ENCODE measurements around the gene SLC25A38.
A peak's percentile ranks its signal among the peaks of the same experiment; 100 is the strongest.
"Not testable (repeated sequence)": the region's sequence is repeated elsewhere in the genome, so short reads cannot be mapped to it uniquely, and the experiment has no call there.

SLC25A38 gene

GRCh38 chr3:39408493-39409372, 25.6 kb downstream of the SLC25A38 start:
- H3K4me3 ChIP-seq (ENCODE audit: low read length), result peak overlapping the region; percentile 87
- TF ChIP-seq ZNF274 (IDR thresholded peaks at IDR 0.05; ENCODE audit: low read depth, low read length), result no peak

GRCh38 chr3:39409514-39410136, 26.5 kb downstream of the SLC25A38 start:
- TF ChIP-seq ZNF274 (IDR thresholded peaks at IDR 0.05; ENCODE audit: low read depth, low read length), result no peak
- H3K4me3 ChIP-seq (ENCODE audit: low read length), result no peak overlapping the region

GRCh38 chr3:39410893-39411292, 27.7 kb downstream of the SLC25A38 start:
- no peak overlapping the region for H3K4me3 ChIP-seq (ENCODE audit: low read length)
- TF ChIP-seq ZNF274 (IDR thresholded peaks at IDR 0.05; ENCODE audit: low read depth, low read length), result no peak

GRCh38 chr3:39412668-39413260, 29.6 kb downstream of the SLC25A38 start:
- TF ChIP-seq ZNF274 (IDR thresholded peaks at IDR 0.05; ENCODE audit: low read depth, low read length), result no peak
- H3K4me3 ChIP-seq (ENCODE audit: low read length), result no peak overlapping the region

GRCh38 chr3:39413691-39414420, 30.7 kb downstream of the SLC25A38 start:
- TF ChIP-seq ZNF274 (IDR thresholded peaks at IDR 0.05; ENCODE audit: low read depth, low read length), result no peak
- H3K4me3 ChIP-seq (ENCODE audit: low read length), result no peak overlapping the region

GRCh38 chr3:39414421-39414907, 31.3 kb downstream of the SLC25A38 start:
- no peak overlapping the region for H3K4me3 ChIP-seq (ENCODE audit: low read length)
- no peak for TF ChIP-seq ZNF274 (IDR thresholded peaks at IDR 0.05; ENCODE audit: low read depth, low read length)

- H3K4me3 ChIP-seq (ENCODE audit: low read length), result not testable (repeated sequence)
Observed at GRCh38 chr3:39415302-39415701, 32.1 kb downstream of the SLC25A38 start.

GRCh38 chr3:39415983-39416382, 32.8 kb downstream of the SLC25A38 start:
- TF ChIP-seq ZNF274 (IDR thresholded peaks at IDR 0.05; ENCODE audit: low read depth, low read length), result no peak
- H3K4me3 ChIP-seq (ENCODE audit: low read length), result no peak overlapping the region

- H3K4me3 ChIP-seq (ENCODE audit: low read length), result not testable (repeated sequence)
Observed at GRCh38 chr3:39416998-39417397, 33.8 kb downstream of the SLC25A38 start.

- H3K4me3 ChIP-seq (ENCODE audit: low read length), result not testable (repeated sequence)
Observed at GRCh38 chr3:39418556-39419225, 35.5 kb downstream of the SLC25A38 start.

- H3K4me3 ChIP-seq (ENCODE audit: low read length), result no peak overlapping the region
- TF ChIP-seq ZNF274 (IDR thresholded peaks at IDR 0.05; ENCODE audit: low read depth, low read length), result no peak
Observed at GRCh38 chr3:39419742-39420315, 36.7 kb downstream of the SLC25A38 start.

- no peak for TF ChIP-seq ZNF274 (IDR thresholded peaks at IDR 0.05; ENCODE audit: low read depth, low read length)
- no peak overlapping the region for H3K4me3 ChIP-seq (ENCODE audit: low read length)
Observed at GRCh38 chr3:39420543-39420942, 37.4 kb downstream of the SLC25A38 start.

GRCh38 chr3:39423436-39423970, 40.3 kb downstream of the SLC25A38 start:
- H3K4me3 ChIP-seq (ENCODE audit: low read length), result no peak overlapping the region
- TF ChIP-seq ZNF274 (IDR thresholded peaks at IDR 0.05; ENCODE audit: low read depth, low read length), result no peak
